Hepatocyte (in vitro differentiated cells): Measurements from ENCODE around the gene SLC38A10. TPM values are rescaled to one million over a fixed set of nuclear protein-coding genes. Genes with fewer than 3 reads are reported as not detected.

Experiments
- DNase-seq: peaks from one replicate; pipeline ENCODE4 v3.0.0-alpha.2; 2016; ENCODE audit warnings: low spot score
- H2AFZ ChIP-seq: fragments of 200-600 bp; sonication (generic); 2 replicates; pipeline ENCODE4 v1.6.0; 2016; ENCODE audit warnings: antibody characterized with exemption, mild to moderate bottlenecking
- H3K27ac ChIP-seq: fragments of 200-600 bp; sonication (generic); 2 replicates; pipeline ENCODE4 v1.5.1; 2016; ENCODE audit warnings: mild to moderate bottlenecking
- H3K27me3 ChIP-seq: fragments of 200-600 bp; sonication (generic); 2 replicates; pipeline ENCODE4 v1.6.1; 2016
- H3K36me3 ChIP-seq: fragments of 200-600 bp; sonication (generic); replicated peaks from 2 replicates; pipeline ENCODE4 v1.5.1; 2016; ENCODE audit warnings: low read depth; ENCODE audit not compliant: insufficient read depth
- H3K4me1 ChIP-seq: fragments of 200-600 bp; sonication (generic); 2 replicates; pipeline ENCODE4 v1.5.1; 2016; ENCODE audit warnings: mild to moderate bottlenecking, moderate library complexity; ENCODE audit not compliant: insufficient read depth
- H3K4me2 ChIP-seq: fragments of 200-600 bp; sonication (generic); 2 replicates; pipeline ENCODE4 v1.6.0; 2016
- H3K4me3 ChIP-seq: fragments of 200-600 bp; sonication (generic); 2 replicates; pipeline ENCODE4 v1.5.1; 2016; ENCODE audit warnings: mild to moderate bottlenecking
- H3K79me2 ChIP-seq: fragments of 200-600 bp; sonication (generic); 2 replicates; pipeline ENCODE4 v1.6.0; 2017; ENCODE audit warnings: mild to moderate bottlenecking
- H3K9me2 ChIP-seq: fragments of 200-600 bp; sonication (generic); replicated peaks from 2 replicates; pipeline ENCODE4 v1.6.0; 2017; ENCODE audit warnings: mild to moderate bottlenecking; ENCODE audit not compliant: insufficient read depth
- H3K9me3 ChIP-seq: fragments of 200-600 bp; sonication (generic); 2 replicates; pipeline ENCODE4 v1.5.1; 2016; ENCODE audit warnings: low read depth, mild to moderate bottlenecking
- H4K20me1 ChIP-seq: fragments of 200-600 bp; sonication (generic); 2 replicates; pipeline ENCODE4 v1.6.0; 2016; ENCODE audit warnings: mild to moderate bottlenecking; ENCODE audit not compliant: insufficient read depth, poor library complexity, severe bottlenecking
- CTCF ChIP-seq: fragments of 200-600 bp; sonication (generic); IDR thresholded peaks from 2 replicates; pipeline ENCODE4 v1.5.1; 2016; ENCODE audit warnings: antibody characterized with exemption, mild to moderate bottlenecking; ENCODE audit not compliant: poor library complexity
- EZH2 ChIP-seq: fragments of 200-600 bp; sonication (generic); IDR thresholded peaks from 2 replicates; pipeline ENCODE4 v1.6.1; 2016; ENCODE audit warnings: antibody characterized with exemption, mild to moderate bottlenecking, borderline replicate concordance
- EZH2phosphoT487 ChIP-seq: fragments of 200-600 bp; sonication (generic); IDR thresholded peaks from one replicate; pipeline ENCODE4 v1.6.1; 2018; ENCODE audit warnings: antibody characterized with exemption, mild to moderate bottlenecking, low read depth, moderate library complexity; ENCODE audit not compliant: unreplicated experiment, severe bottlenecking
- WGBS: methylation state at CpG from one replicate; pipeline ENCODE4 v1.1.6; 2016; ENCODE audit warnings: low lambda C conversion rate; ENCODE audit errors: missing lambda C conversion rate; 5-methylcytosine and 5-hydroxymethylcytosine counted together
- polyA plus RNA-seq: library from polyadenylated mRNA; unstranded; fragments of >200 nt; fragmentation: Nextera tagmentation; extraction: Ambion mirVana; gene quantifications from 2 replicates; pipeline ENCODE4 v1.2.1, GENCODE V29; 2016
- total RNA-seq: library from RNA; depleted of rRNA; stranded (reverse); fragments of >200 nt; gene quantifications from 2 replicates; pipeline ENCODE4 v1.2.3, GENCODE V29; 2014

The SLC38A10 gene
- total and polyA plus RNA-seq, 2 experiments from 2014 or later, result 91.4 to 124 TPM

DNA sequence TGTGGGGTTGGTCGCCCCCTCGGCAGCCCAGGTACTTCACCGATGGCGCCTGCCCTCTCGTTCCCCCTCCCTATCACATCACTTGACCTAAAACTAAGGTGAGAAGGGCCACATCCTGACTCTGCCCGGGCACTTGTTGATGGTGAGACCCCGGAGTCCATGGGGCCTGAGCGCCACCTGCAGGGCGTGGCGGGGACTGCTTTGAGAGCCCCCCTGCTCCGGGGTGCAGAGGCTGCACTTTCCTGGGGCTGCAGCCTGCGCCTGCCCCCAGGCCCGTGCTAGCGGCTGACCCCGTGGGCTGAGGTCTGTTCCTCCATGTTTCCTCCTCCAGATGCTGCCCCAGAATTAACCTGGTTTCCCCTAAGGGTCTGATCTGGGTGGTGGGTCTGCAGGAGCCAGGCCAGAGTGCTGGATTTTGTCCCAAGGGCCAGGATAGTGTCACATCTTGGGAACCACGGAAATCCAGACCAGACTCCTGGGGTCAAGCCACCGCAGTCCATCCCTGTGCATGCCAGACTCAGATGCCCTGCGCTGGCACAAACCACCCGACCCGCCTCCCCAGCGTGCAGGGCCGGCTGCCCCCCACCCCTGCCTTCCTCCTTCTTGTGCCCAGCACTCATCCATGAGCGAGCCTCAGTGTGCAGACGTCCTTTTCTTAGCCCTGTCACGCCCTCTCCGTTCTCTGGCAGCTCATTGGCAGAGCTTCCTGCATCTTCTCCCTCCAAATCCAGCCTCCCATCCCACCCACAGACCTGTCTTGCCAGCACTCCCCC, 53.3 kb downstream of the SLC38A10 start:
- Histone ChIP-seq H4K20me1 (no peaks in the 10 kb centered on the region), H3K27ac (no peak overlapping the region), H3K36me3 (no peaks in the 10 kb centered on the region), H3K27me3 (no peaks in the 10 kb centered on the region), H3K9me2 (no peaks in the 10 kb centered on the region), H3K4me1 (peaks cover 11% of the 10 kb centered on the region), H2AFZ (no peak overlapping the region), H3K4me3 (no peak overlapping the region), H3K79me2 (peaks cover 31% of the 10 kb centered on the region), H3K9me3 (no peaks in the 10 kb centered on the region), H3K4me2 (no peak overlapping the region)
- no peak for TF ChIP-seq EZH2phosphoT487
- TF ChIP-seq CTCF, result peak; percentile 66
- TF ChIP-seq EZH2, result no peak
- DNase-seq, result peak; percentile 73
- WGBS, result 57% methylated on average over 20 of the region's 26 CpGs

DNA sequence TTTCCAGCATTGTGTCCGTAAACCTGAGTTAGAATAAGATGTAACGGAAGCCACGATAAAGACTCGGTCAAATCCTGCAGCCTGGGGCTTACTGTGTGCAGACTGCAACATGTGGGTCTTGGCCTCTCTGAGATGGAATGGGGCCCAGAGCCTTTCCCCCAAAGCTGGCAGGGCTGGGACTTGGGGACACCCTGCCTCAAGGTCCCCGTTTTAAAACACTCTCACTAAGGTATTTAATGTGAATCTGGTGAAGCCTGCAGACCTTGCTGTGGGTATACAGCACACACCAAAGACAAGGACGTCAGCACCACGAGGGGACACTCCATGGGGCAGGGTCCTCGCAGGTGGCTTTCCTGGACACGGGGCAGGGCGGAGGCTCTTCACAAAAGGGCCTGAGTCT, 53.9 kb downstream of the SLC38A10 start:
- WGBS, result 94% methylated on average over 10 of the region's 10 CpGs
- Histone ChIP-seq H3K36me3 (no peaks in the 10 kb centered on the region), H3K4me2 (no peak overlapping the region), H3K9me3 (no peaks in the 10 kb centered on the region), H3K9me2 (no peaks in the 10 kb centered on the region), H3K4me3 (no peak overlapping the region), H3K27me3 (no peaks in the 10 kb centered on the region), H3K79me2 (peaks cover 31% of the 10 kb centered on the region), H2AFZ (no peak overlapping the region), H4K20me1 (no peaks in the 10 kb centered on the region), H3K27ac (no peak overlapping the region), H3K4me1 (peaks cover 11% of the 10 kb centered on the region)
- no peak for DNase-seq
- TF ChIP-seq EZH2, result no peak
- TF ChIP-seq EZH2phosphoT487, result no peak
- TF ChIP-seq CTCF, result no peak

DNA sequence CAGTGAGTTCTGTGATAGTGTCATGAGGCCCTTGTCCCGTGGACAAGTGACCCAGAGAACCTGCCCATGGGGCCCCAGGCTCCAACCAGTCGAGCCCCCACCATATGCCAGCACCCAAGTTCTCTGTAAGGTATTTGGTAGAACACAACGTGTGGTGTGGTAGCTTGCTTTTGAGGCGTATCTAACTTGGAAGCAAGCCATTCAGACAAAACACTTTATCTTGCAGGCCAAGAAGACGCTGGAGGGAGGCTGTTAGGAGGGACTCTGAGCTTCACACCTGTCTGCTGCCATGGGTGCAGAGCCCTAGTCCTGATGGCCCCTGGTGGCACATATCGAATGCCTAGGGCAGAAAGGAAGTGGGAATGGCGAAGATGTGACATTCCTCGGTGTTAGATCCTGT, 54.3 kb downstream of the SLC38A10 start:
- no peaks in the 10 kb centered on the region for H3K36me3 ChIP-seq
- TF ChIP-seq EZH2 (no peak), EZH2phosphoT487 (no peak), CTCF (no peak)
- no peaks in the 10 kb centered on the region for H4K20me1 ChIP-seq
- H3K27ac ChIP-seq, result no peak overlapping the region
- peak overlapping the region; percentile 83 for H3K4me2 ChIP-seq
- no peak overlapping the region for H2AFZ ChIP-seq
- H3K79me2 ChIP-seq, result peaks cover 31% of the 10 kb centered on the region
- DNase-seq, result no peak
- peaks cover 13% of the 10 kb centered on the region for H3K4me1 ChIP-seq
- 87% methylated on average over 8 of the region's 8 CpGs for WGBS
- no peaks in the 10 kb centered on the region for H3K27me3 ChIP-seq
- no peak overlapping the region for H3K4me3 ChIP-seq
- no peaks in the 10 kb centered on the region for H3K9me2 ChIP-seq
- H3K9me3 ChIP-seq, result no peaks in the 10 kb centered on the region
